CD14-positive monocyte (primary cell): ENCODE data around the gene POU6F2. TPM values are rescaled to one million over a fixed set of nuclear protein-coding genes. Genes with fewer than 3 reads are reported as not detected.

Experiments
- DNase-seq, 3 donors: peaks; one replicate each; pipeline ENCODE4 v3.0.0-alpha.2; 2011 to 2022
- H2AFZ ChIP-seq: 2 replicates; pipeline ENCODE4 v1.6.0; 2012; ENCODE audit warnings: mild to moderate bottlenecking, low read depth, low read length, inconsistent platforms; ENCODE audit not compliant: insufficient read depth, poor library complexity, severe bottlenecking
- H3K27ac ChIP-seq, 2 donors: 1 replicate in 1 of 2; 2 replicates in 1 of 2; pipeline ENCODE4 v1.5.1; 2012 to 2013; ENCODE audit warnings: low read length in 2 of 2, control low read depth in 1 of 2, inconsistent platforms in 1 of 2, low read depth in 1 of 2, mild to moderate bottlenecking in 1 of 2
- H3K27me3 ChIP-seq, 2 donors: one replicate each; pipeline versions ENCODE4 v1.6.0 to v1.6.1; 2011 to 2013; ENCODE audit warnings: low read length in 2 of 2; ENCODE audit not compliant: control insufficient read depth in 2 of 2, insufficient read depth in 2 of 2
- H3K36me3 ChIP-seq, 2 donors: replicated peaks in 1 of 2; 1 replicate in 1 of 2; 2 replicates in 1 of 2; pipeline versions ENCODE4 v1.5.1 to v1.6.1; 2012 to 2013; ENCODE audit warnings: low read length in 2 of 2, control low read depth in 1 of 2, inconsistent platforms in 1 of 2, mild to moderate bottlenecking in 1 of 2; ENCODE audit not compliant: insufficient read depth in 2 of 2, control insufficient read depth in 1 of 2
- H3K4me1 ChIP-seq, 2 donors: 1 replicate in 1 of 2; 2 replicates in 1 of 2; pipeline versions ENCODE4 v1.5.1 to v1.6.1; 2012 to 2013; ENCODE audit warnings: low read length in 2 of 2, control low read depth in 1 of 2, inconsistent platforms in 1 of 2, mild to moderate bottlenecking in 1 of 2, moderate library complexity in 1 of 2; ENCODE audit not compliant: insufficient read depth in 2 of 2, control insufficient read depth in 1 of 2
- H3K4me2 ChIP-seq: replicated peaks from 2 replicates; pipeline ENCODE3; 2012; ENCODE audit warnings: low read length, moderate library complexity, mild to moderate bottlenecking; ENCODE audit not compliant: poor library complexity, severe bottlenecking; ENCODE audit errors: extremely low read depth
- H3K4me3 ChIP-seq, 3 experiments: fragments of 200-600 bp in 1 of 3; sonication (generic) in 1 of 3; replicated peaks in 1 of 3; 1 replicate in 2 of 3; 2 replicates in 1 of 3; pipeline ENCODE4 v1.5.1; 2011 to 2013; ENCODE audit warnings: low read length in 3 of 3, mild to moderate bottlenecking in 3 of 3, control low read depth in 2 of 3, low read depth in 2 of 3, inconsistent platforms in 1 of 3, moderate library complexity in 1 of 3
- H3K79me2 ChIP-seq: 2 replicates; pipeline ENCODE4 v1.6.0; 2012; ENCODE audit warnings: mild to moderate bottlenecking, control low read depth, inconsistent platforms, low read length, moderate library complexity; ENCODE audit not compliant: insufficient read depth
- H3K9ac ChIP-seq: 2 replicates; pipeline ENCODE4 v1.6.0; 2017; ENCODE audit warnings: low read length, mild to moderate bottlenecking; ENCODE audit not compliant: insufficient read depth, poor library complexity, severe bottlenecking
- H3K9me3 ChIP-seq, 2 donors: replicated peaks in 1 of 2; 1 replicate in 1 of 2; 2 replicates in 1 of 2; pipeline versions ENCODE4 v1.5.1 to v1.6.1; 2012 to 2013; ENCODE audit warnings: low read length in 2 of 2, control low read depth in 1 of 2; ENCODE audit not compliant: control insufficient read depth in 1 of 2, insufficient read depth in 1 of 2
- H4K20me1 ChIP-seq: 2 replicates; pipeline ENCODE4 v1.6.0; 2012; ENCODE audit warnings: mild to moderate bottlenecking, low read length, control low read depth, moderate library complexity; ENCODE audit not compliant: insufficient read depth
- H3K27ac Mint-ChIP-seq, 7 donors: one replicate each; pipeline ENCODE4 v1.8.0; 2020; ENCODE audit warnings: mild to moderate bottlenecking in 7 of 7, mixed read lengths in 7 of 7, moderate library complexity in 6 of 7, inconsistent platforms in 2 of 7
- H3K27me3 Mint-ChIP-seq, 3 donors: one replicate each; pipeline ENCODE4 v1.8.0; 2021 to 2022; ENCODE audit warnings: low read depth in 3 of 3, mild to moderate bottlenecking in 3 of 3, mixed read lengths in 3 of 3, moderate library complexity in 3 of 3, inconsistent platforms in 1 of 3
- H3K36me3 Mint-ChIP-seq, 2 donors: one replicate each; pipeline ENCODE4 v1.8.0; 2020; ENCODE audit warnings: mixed read lengths in 2 of 2, inconsistent platforms in 1 of 2, mild to moderate bottlenecking in 1 of 2
- H3K4me1 Mint-ChIP-seq: one replicate; pipeline ENCODE4 v1.8.0; 2020; ENCODE audit warnings: mild to moderate bottlenecking, mixed read lengths
- H3K4me3 Mint-ChIP-seq, 2 donors: one replicate each; pipeline ENCODE4 v1.8.0; 2020; ENCODE audit warnings: mild to moderate bottlenecking in 2 of 2, mixed read lengths in 2 of 2, moderate library complexity in 1 of 2
- H3K9me3 Mint-ChIP-seq, 7 donors: one replicate each; pipeline ENCODE4 v1.8.0; 2020 to 2022; ENCODE audit warnings: mixed read lengths in 7 of 7, mild to moderate bottlenecking in 6 of 7, moderate library complexity in 6 of 7, inconsistent platforms in 2 of 7
- CTCF ChIP-seq: fragments of 200-600 bp; IDR thresholded peaks from one replicate; pipeline ENCODE4 v1.8.0; 2022; ENCODE audit warnings: antibody characterized with exemption, mild to moderate bottlenecking
- WGBS: methylation state at CpG from one replicate; pipeline ENCODE4 v1.1.5; 2013; ENCODE audit warnings: missing lambda C conversion rate; ENCODE audit not compliant: insufficient coverage; 5-methylcytosine and 5-hydroxymethylcytosine counted together
- intact Hi-C, 2 donors: fragments of 100-400 bp; cut with micrococcal nuclease; formaldehyde crosslinking; loops; one replicate each; pipeline versions ENCODE4 v1.15.0 to v1.15.1; 2023
- polyA plus RNA-seq, 3 donors: library from polyadenylated mRNA; depleted of rRNA in 1 of 3; unstranded in 2 of 3; stranded (reverse) in 1 of 3; fragments of 300-500 nt in 2 of 3; fragments of >200 nt in 1 of 3; fragmentation: Illumina TruSeq in 2 of 3; gene quantifications; 1 replicate in 2 of 3; 2 replicates in 1 of 3; pipeline ENCODE4 v1.2.3, GENCODE V29; 2012 to 2021

The POU6F2 gene
- polyA plus RNA-seq, 3 donors: not detected

GRCh38 chr7:39295796-39296195, 318.1 kb downstream of the POU6F2 start:
- Mint-ChIP-seq H3K36me3 (no peaks in the 10 kb centered on the region), H3K27me3 (peaks cover 1 to 5% (median 4%) of the 10 kb centered on the region in 3 donors), H3K4me3 (no peak overlapping the region), H3K4me1 (no peaks in the 10 kb centered on the region), H3K9me3 (peaks cover 0 to 6% (median 3%) of the 10 kb centered on the region in 7 donors), H3K27ac (no peak overlapping the region)
- no peaks in the 10 kb centered on the region for H3K27me3 ChIP-seq
- no peaks in the 10 kb centered on the region for H3K9me3 ChIP-seq
- H3K27ac ChIP-seq: no peak overlapping the region
- no peaks in the 10 kb centered on the region for H3K79me2 ChIP-seq
- H3K4me2 ChIP-seq: no peak overlapping the region
- DNase-seq: no peak
- H2AFZ ChIP-seq: no peak overlapping the region
- H4K20me1 ChIP-seq: no peaks in the 10 kb centered on the region
- no peaks in the 10 kb centered on the region for H3K36me3 ChIP-seq
- no peak overlapping the region for H3K4me3 ChIP-seq
- intact Hi-C loops: no loop called here
- no peaks in the 10 kb centered on the region for H3K4me1 ChIP-seq
- no peak for TF ChIP-seq CTCF
- no peak overlapping the region for H3K9ac ChIP-seq

GRCh38 chr7:39299695-39300094, 322.0 kb downstream of the POU6F2 start:
- no peak overlapping the region for H3K4me2 ChIP-seq
- H3K9me3 ChIP-seq: no peaks in the 10 kb centered on the region
- no peaks in the 10 kb centered on the region for H3K79me2 ChIP-seq
- H3K4me1 ChIP-seq: no peaks in the 10 kb centered on the region
- intact Hi-C loops: no loop called here
- Mint-ChIP-seq H3K4me3 (no peak overlapping the region), H3K4me1 (no peaks in the 10 kb centered on the region), H3K27ac (no peak overlapping the region), H3K36me3 (no peaks in the 10 kb centered on the region), H3K9me3 (peaks cover 0 to 5% (median 3%) of the 10 kb centered on the region in 7 donors), H3K27me3 (peaks cover 1 to 7% (median 2%) of the 10 kb centered on the region in 3 donors)
- no peak for TF ChIP-seq CTCF
- no peaks in the 10 kb centered on the region for H3K36me3 ChIP-seq
- no peak overlapping the region for H2AFZ ChIP-seq
- H3K27me3 ChIP-seq: no peaks in the 10 kb centered on the region
- H3K27ac ChIP-seq: no peak overlapping the region
- no peak for DNase-seq
- no peaks in the 10 kb centered on the region for H4K20me1 ChIP-seq
- H3K9ac ChIP-seq: no peak overlapping the region
- H3K4me3 ChIP-seq: no peak overlapping the region
- WGBS: 72% methylated on average over 6 of the region's 6 CpGs
